GM21360 (cell line): Measurements from ENCODE around the gene NEK6.

Source experiments
- ATAC-seq: cut with Tn5 transposase; IDR thresholded peaks from one replicate; pipeline ENCODE4 v1.9.1; 2021; ENCODE audit warnings: mild to moderate bottlenecking, moderate library complexity; ENCODE audit not compliant: unreplicated experiment

NEK6 gene

DNA sequence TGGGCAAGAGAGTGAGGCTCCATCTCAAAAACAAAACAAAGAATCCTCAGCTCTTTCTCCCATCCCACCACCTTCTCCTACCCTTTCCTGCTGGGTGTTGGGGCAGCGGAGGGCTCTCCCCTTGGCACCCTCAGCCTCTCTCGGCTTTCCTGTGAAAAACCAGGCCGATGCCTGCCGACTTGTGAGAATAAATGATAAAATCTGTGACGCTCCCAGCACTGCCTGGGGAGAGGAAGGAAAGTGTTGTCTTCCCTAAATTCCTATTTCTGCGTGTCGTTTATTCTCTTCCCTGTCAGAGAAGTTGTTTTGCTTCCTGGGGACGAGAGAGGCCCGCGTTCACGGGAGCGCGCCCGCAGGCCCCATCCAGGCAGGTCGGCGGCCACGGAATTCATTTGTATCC lies 19.7 kb downstream of the NEK6 start:
- ATAC-seq: no peak

DNA sequence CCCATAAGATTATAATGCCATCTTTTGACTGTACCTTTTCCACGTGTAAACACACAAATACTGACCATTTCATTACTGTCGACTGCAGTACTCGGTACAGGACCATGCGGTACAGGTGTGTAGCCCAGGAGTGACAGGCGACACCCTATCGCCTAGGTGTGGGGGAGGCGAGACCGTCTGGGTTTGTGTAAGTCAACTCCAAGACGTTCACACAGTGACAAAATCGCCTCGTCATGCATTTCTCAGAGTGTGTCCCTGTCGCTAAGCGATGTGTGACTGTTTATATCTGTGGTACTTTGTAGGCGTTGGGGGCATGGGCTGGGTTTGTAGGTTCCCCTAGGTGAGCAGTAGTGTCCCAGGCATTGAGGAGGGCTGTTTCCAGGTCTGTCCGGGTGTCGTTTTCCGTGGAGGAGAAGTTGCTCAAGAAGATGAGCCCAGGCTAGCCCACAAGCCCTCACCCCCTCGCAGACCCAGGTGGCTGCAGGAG lies 20.3 kb downstream of the NEK6 start:
- ATAC-seq: no peak

DNA sequence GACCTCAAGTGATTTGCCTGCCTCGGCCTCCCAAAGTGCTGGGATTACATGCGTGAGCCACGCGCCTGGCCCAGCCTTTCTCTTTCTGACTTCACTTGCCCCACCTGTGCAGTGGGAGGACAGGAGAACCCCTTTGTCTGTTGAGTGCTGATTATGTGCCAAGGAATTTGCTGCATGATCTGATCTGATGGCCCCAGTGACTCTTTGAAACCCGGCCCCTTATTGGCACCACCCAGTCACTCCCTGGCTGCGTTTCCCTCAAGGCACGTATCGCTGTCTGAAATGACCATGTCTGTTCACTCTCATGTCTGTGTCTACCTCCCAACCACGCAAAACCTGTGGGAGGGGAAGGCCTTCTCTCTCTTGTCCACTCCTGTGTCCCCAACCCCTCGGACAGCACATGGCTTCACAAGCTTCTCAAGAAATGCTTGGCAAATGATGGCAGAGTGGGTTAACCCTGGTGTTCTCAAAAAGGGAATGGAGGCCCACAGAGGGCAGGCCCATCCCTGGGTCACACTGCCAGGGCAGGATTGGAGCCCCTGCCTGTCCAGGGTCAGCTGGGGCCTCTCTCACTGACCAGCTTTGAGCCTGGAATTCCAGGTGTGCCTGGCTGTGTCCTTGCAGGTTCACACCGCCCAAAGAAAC lies 21.9 kb downstream of the NEK6 start:
- no peak for ATAC-seq

DNA sequence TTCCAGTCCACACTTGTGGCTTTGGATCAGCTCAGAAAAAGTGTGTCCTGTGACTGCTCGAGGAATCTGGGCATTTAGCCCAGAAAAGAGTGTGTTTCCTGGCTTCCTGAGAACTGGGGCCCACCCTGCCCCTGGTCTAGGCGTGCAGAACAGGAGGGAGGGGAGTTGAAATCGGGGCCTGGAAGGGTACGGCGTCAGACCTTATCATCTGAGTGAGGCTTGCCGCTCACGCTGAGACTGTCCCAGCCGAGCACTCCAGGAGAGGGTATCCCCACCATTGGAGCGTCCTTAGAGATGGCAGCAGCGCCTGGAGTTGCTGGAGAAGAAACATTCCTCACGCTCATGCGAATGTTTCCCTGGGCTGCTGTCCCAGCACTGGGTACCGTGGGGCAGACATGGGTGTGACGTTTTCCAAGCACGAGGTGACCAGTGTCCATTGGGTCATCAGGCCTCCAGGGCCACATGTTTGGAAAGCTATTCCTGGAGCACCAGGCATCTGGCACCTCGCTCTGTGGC lies 22.5 kb downstream of the NEK6 start:
- ATAC-seq: no peak

DNA sequence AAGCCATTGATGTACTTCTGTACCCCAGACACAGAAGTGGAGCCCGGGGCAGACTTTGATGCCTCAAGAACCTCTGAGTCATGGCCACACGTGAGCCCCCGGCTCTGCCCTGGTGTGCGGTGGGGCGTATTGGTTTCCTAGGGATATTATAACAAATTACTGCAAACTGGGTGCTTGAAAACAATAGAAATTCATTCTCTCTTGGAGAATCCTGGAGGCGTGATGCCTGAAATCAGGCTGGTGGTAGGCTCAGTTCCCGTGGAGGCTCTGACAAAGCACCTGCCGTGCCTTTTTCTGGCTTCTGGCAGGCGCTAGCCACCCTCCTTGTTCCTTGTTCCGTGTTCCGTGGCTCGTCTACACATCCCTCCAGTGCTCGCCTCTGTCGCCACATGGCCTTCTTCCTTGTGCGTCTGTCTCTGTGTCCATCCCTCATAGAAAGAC lies 24.2 kb downstream of the NEK6 start:
- no peak for ATAC-seq

DNA sequence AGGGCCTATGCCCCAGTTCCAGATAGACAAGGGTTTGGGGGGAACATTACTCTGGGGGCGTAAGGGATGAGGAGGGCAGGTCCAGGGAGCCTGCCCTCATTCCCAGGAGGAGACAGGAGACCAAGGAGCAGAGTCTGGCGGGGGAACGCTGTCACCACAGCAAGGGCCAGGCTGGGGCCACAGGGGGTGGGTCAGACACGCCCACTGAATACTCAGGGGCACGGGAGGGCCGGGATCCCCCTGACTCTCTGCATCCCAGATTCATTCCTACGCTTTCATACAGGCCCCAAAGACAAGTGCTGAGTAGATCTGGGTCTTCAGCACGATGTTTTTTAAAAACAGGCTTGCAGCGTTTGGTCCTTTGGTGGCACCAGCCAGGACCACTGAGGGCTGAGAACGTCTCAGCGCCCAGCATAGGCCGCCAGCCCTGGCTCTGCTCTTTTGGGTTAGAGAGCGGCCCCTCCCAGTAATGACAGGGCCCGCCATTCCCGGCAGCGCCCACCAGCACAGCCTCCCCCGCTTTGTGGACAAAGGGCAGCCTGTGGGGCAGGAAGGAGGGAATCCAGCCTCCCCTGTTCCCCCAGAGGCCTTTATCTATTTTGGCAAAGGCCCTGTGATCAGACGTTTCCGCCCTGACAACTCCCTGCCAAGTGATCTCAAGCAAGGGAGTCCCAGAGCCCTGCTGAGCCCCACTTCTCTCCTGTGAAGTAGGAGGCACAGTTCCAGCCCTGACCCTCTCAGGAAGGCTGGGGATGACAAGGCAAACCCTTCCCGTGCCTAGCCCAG lies 24.9 kb downstream of the NEK6 start:
- ATAC-seq: no peak

DNA sequence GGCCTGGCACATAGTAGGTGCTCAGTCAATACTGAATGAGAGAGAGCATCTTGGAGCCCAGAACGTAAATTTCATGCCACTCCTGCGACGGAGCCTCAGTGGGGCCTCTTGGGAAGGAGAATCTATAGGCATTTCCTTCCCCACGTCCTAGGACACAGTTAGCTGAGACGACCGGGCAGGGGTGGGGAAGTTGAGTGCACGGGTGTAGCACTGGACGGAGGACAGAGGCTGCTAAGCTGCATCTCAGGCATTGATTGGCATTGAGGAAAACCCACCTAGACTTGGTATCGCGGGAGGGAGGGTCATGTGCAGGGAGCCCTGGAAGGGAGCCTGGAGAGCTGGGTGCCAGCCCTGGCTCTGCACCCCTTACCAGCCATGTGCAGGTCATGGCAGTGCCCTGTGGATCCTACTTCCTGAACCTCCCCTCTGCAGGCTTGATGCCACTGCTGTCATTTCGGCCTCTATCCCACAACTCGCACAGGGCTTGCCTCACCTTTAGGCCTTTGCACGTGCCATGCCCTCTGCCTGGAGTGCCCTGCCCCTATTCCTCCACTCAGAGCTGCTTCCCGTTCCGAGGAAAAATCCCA lies 25.6 kb downstream of the NEK6 start:
- no peak for ATAC-seq

DNA sequence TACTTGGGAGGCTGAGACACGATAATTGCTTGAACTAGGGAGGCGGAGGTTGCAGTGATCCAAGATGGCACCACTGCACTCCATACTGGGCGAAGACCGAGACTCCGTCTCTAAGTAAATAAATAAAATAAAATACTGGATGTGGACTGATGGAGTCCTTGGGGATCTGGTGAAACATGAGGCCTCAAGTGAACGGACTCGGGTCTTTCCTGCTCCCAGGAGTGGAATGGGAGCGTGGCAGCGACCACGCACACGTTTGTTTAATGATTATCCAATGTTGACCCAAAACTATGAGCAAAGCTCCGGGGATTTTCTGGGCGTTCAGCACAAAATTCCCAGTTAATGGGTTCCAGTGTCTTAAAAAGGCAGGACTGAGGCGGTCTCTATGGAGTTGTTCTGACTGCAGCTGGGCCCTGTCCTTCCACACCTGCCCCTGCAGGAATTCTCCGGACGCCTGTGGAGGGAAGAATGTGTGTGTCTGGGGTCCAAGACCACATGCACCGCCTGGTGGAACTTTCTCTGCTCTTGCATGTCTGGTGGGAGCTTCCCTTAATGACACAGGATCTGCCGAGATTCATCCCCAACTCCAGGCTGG lies 26.6 kb downstream of the NEK6 start:
- ATAC-seq: no peak

DNA sequence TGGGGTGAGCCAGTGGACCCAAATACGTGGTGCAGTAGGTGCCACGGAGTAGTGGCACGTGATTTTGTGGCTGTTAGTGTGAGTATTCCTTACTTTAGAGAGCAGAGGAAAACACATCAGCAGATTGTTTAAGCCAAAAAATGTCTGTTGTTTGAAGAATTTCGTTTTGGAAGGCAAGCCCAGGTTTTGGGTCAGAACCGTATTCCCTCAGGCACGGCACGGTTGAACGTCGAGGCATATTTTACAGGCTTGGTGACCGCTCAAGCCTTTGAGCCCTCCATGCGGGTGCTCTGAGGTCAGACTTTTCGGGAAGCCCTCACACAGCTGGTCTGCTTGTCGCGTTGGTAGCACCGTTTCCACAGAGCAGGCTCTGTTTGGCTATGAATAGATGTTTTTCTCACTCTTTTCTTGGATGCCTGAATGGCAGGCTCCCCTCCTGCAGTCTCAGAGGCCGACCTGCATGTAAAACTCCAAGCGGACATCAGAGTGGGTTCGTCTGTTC lies 27.2 kb downstream of the NEK6 start:
- ATAC-seq: no peak

DNA sequence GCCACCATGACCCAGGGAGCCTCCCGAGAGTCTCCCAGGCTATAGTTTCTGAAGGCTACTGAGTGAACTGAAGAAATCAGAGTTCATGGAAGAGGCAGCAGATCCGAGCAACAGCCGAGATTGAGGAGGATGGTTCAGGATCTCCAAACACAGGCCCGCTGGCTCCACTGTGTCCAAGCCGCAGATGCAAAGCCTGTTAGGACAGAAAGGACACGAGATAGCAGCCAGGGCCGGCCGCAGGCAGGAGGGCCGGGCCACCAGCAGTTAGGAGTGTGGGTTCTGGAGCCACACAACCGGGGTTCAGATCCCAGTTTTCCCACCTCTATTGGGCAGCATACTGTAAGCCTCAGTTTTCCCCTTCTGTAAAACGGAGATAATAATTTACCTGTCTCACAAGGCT lies 27.7 kb downstream of the NEK6 start:
- ATAC-seq: no peak

DNA sequence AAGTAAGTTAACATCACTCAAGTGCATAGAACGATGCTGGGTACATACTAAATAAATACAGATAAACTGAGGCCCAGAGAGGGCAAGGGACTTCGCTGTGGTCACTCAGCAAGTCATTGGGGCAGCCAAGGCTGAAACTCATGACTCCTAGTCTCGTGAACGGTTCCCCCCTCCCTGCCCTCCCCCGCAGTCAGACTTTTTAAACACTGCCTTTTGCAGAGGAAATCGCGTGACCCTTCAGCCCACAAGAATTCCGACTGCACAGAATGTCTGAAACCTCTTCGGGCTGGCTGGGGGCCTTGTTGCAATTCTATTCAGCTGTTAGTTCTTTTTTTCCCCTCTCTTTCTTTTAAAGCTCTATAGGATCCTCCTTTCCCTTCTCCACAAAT lies 28.1 kb downstream of the NEK6 start:
- peak; percentile 23 for ATAC-seq

DNA sequence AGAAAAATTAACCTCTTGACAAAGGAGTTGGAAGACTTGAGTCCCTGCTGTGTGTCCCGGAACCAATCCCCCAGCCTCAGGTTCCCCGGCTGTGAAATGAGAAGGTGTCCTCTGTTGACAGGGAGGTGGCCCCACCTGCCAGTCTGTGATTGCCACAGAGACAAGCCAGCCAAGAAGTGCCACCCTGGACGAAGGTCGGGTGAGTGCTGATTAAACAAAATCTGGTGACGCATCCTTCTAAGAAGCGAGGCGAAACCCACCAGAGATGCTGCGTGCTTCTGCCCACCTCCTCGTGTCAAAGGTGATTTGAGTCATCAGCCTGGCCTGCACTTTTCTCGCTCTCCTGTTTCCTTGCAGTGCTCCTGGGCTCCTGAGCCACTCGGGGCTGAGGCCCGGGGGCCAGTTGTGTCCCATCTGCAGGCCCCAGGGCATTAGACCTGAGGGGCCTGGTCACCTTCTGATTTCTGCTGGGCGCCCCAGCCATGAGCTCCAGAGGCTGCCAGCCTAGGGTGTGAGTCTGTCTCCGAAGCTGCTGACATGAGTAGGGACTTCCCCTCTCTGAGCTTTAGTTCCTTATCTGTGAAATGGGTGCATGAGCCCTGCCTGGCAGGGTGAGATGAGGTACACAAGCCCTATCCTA lies 28.7 kb downstream of the NEK6 start:
- ATAC-seq: peak; percentile 31

DNA sequence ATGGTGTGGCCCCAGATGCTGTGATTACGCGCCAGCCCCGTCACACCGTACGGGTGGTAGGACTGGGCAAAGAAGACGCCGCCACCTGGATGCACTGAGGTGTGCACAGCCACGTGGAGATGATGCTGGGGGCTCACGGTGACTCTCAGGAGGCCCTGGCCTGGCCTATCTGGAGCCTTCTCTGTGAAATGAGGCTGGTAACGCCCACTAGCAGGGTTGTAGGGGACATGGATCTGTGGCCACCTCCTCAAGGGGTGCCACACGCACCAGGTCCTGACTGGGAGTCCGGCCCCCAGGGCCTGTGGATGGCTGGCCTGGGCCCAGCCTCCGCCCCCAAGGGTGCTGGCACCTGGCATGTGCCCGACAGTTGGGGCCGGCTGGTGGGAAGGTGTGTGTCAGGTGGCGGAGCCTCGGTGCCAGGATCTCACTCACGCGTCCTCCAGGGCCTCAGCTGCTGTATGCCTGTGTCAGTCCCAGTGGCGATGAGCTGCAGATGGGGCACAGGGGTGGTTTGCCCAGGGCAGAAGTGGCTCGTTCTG lies 32.4 kb downstream of the NEK6 start:
- peak; percentile 26 for ATAC-seq

DNA sequence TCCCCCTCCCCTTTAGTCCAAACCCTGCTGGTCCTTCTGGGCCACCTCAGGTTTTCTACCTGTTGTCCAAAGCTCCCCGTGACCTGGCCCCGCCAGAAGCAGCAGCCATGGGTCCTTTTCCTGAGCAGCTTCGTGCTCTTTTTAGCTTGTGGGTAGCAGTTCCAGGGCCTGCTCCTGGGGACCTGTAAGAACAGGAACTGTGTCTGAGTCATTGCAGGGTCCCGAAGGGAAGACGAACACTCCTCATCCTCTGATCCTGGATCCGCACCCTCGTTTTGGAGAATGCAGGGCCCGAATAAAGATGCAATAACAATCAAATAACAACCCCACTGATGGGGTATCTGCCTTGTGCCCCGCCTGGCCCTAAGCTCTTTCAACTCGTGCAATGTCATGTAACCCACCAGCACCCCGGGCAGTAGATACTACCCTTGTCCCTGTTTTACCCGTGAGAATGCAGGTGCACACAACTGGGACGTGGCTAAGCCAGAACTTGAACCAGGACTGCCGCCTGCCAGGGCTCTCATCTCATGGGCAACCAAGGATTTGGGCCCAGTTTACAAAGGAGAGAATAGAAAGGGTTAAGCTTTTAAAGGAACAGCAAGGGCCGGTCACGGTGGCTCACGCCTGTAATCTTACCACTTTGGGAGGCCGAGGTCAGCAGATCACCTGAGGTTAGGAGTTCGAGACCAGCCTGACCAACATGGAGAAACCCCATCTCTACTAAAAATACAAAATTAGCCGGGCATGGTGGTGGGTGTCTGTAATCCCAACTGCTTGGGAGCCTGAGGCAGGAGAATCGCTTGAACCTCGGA lies 33.2 kb downstream of the NEK6 start:
- ATAC-seq: no peak

DNA sequence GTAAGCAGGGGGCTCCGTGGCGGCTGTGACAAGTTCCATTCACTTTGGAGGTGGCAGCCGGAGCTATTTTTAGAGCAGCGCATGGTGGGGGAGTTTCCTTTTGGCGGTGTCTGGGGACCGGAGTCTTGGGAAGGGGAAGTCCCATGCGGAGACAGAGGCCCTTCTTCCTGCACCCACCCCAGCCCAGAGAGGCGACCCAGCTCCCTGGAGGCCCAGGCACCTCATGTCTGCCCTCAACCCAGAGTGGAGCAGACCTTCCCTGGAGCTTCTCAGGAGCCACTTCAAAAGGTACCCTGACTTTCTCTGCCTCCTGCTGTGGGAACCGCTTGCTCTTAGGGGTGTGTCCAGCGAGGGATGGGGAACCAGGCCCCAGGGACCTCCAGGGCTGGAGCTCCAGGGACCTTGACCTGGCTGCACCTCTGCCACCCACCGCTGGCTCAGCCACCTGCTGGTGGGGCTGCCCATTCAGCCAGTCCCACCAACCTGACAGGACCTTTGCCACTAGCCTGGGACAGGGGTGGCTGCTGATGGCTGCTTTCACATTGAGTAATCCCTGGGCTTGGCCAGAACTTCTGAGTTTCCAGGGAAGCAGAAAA lies 34.1 kb downstream of the NEK6 start:
- peak; percentile 42 for ATAC-seq

DNA sequence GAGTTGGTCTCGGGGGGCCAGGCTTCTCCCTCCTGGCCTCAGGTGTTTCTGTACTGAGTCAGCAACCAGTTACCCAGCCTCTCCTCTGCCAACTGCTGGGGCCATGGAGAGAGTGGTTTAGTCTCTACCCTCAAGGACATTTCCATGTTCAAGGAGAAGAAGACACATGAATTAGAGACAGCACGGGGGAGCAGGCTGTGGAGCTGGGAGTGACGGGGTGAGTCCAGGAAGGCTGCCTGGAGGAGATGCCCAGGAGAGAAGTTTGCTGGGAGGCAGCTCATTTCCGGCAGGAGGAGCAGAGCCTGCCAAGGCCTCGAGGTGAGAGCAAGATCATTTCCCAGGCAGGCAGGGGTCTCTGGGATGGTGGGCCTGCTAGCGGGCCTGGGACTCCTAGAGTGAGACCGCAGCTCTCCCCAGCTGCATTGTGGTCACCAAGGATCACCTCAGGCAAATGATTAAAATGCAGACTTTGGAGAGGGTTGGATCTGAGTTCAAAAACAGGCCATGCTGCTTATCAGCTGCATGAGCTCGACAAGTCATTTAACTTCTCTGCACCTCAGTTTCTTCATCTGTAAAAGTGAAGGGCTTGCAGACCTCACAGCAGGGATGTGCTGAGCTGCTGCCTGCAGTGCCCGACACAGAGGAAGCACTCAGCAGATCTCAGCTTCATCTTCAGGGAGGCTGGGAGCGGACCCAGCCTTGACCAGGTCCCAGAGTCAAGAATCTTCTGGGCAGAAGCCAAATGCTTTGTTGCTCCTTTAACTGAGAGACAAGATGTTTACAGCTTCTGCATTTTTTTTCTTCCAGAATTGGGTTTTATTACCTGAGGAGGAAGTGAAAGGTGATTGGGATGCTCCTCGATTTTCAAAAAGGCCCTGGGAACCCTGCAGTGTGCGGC lies 35.2 kb downstream of the NEK6 start:
- no peak for ATAC-seq

DNA sequence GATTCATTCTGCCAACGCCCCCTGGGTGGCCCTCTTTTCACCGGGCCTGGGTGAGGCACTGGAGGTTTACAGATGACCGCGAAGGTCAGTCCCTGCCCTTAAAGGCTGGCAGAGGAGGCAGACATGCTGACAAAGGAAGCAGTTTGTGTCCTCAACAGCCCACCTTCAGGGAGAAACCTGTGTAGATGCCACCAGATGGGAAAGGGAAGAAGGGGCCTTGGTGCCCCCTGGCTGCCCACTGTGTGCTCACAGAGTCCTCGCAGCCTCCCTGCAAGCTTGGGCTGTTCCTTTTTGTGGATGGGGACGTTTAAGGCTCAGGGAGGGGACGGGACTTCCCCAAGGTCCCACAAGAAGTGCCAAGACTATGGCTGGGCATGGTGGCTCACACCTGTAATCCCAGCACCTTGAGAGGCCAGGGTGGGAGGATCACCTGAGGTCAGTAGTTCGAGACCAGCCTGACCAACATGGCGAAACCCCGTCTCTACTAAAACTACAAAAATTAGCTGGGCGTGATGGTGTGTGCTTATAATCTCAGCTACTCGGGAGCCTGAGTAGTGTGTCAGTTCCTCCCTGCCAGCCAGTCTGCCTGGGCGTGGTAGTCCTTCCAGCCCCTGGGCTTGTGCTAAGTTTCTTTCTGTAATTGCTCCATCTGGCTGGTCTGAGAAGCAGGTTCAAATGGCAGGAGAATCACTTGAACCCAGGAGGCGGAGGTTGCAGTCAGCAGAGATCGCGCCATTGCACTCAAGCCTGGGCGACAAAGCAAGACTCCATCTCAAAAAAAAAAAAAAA lies 36.2 kb downstream of the NEK6 start:
- no peak for ATAC-seq
